Hematopoietic multipotent progenitor cell treated with erythropoietin and hydrocortisone succinate and interleukin-3 and kit ligand, for 17 days (in vitro differentiated cells): ENCODE results near the gene FABP2.
"Not testable (repeated sequence)": the region's sequence is repeated elsewhere in the genome, so short reads cannot be mapped to it uniquely, and the experiment has no call there.

Experiments used
- DNase-seq: peaks from one replicate; pipeline ENCODE4 v3.0.0-alpha.2; 2015; ENCODE audit warnings: low spot score

Gene FABP2

DNA sequence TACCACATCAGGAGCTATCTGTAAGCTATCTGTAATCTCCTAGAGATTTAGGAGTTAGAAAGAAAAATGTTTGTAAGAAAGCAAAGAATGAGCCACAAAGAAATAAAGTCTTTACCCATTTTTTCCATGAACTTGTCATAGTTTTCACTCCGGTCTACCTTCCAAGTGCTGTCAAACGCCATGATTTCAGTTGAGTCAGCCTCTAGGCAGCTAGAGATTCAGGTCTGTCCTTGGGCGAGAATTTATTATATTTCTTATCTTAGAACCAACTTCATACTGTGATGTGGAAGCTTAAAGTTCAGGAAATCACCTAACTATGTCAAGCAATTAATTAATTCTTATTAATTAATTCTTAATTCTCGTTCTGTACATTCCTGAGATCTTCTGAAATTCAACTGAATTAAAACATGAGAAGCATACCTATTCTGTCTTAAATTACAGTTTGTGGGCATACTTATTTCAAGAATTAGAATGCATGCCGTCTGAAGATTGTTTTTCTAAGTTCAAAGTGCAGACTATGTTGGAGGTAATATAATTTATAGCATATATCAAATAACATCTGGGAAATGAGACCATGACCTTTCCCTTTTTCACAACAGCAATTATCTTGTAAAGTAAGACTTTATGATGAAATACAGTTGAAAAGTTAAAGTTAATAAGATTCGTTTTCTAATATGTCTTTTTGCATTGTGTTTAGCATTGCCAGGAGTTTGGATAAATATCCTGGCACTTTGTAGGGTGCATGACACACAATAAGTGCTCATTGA lies at the start of gene FABP2:
Gene FABP2 (minus strand): TSS at position 218 of the 767 bp plus-strand sequence. CDS start 36 bp downstream, at position 182.
- no peak for DNase-seq

DNA sequence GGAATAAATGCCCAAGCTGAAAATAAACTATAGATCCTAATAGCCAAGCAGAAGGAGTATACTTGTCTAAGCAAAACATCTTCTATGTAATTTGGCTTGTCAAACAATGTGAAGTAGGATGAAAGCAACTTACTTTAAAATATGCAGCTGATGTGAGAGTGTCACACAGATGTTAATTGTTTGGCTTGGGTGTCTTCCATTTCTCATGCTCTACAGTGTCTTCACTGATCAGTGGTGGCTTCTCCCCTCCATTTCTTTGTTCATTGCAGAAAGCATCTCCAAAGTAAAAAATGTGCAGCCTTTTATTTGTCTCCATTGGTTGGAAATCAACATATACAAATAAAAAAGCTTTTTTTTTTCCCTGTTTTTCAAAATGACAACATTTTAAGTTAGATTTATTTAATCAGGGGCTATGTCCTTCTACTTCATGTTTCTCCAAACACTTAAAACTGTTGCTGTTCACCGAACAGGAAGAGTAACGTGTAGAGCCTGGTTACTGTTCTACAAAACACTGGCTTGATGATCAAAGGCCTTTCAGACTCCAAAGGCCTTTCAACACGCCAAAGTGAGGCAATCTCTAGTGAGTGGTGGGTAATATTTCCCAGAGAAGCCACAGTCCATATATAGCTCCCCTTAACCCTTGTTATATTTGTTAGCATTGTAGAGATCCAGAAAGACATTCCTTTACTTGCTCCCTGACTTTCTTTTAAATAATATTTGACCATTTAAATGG lies 49.2 kb upstream of the FABP2 start:
- not testable (repeated sequence) for DNase-seq

DNA sequence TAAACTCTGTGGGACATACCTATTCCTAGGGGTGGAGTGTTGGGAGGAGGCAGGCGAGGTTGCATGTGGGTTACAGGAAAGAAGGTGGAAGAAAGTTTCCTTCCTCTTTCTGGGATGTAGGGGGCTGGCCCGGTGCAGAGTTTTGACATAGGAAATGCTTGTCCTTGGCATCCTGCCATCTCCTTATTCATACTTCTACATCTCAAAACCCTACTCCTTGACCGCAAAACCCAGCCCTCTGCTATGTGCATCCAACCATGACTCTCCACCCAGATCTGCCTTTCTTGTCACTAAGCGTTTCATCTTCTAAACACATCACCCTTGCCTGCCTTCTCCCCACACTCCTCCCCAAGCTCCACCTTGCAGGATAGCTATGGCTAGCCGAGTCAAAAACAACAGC lies 48.5 kb upstream of the FABP2 start:
- DNase-seq, result not testable (repeated sequence)

DNA sequence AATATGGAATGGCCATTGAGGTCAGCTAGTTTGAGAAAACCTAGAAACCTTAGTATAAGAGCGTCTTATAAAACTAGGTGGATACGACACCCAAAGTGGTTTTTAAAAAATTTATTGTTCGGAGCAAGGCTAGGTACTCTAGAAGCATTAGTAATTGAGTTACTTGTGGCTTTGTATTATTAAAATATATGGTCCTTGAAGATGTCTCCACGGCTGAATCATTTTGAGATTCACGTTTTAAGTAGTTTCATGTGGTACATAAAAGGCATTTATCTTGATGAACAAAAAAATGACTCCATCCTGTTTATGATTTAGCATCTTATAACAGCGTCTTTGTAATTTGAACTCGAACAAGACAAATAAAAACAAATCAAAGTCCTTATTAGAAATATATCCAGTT lies 44.9 kb upstream of the FABP2 start:
- DNase-seq, result not testable (repeated sequence)

- DNase-seq, result not testable (repeated sequence)
Observed at GRCh38 chr4:119364203-119364602, 42.3 kb upstream of the FABP2 start.

- DNase-seq, result not testable (repeated sequence)
Observed at GRCh38 chr4:119363372-119363771, 41.4 kb upstream of the FABP2 start.

GRCh38 chr4:119362413-119362812 lies 40.5 kb upstream of the FABP2 start:
- not testable (repeated sequence) for DNase-seq

- not testable (repeated sequence) for DNase-seq
Observed at GRCh38 chr4:119359873-119360272, 37.9 kb upstream of the FABP2 start.

DNA sequence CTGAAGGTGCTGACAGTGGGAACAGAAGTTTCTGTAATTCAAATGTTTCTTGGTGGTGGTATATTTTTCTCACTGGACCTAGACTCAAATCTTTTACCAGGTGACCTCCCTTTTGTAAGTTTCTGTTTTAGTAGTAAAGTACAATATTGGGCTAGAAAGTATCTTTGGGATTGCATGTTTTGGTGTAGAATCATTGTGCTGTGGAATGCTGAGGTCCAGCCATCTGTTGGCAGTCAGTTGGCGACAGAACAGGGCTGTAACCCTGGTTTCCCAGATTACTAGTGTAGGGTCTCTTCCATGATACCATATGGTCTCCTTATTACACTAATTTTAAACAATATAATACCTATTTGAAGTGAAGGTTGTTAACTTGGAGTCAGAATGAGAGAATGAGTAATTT lies 34.9 kb upstream of the FABP2 start:
- not testable (repeated sequence) for DNase-seq

- not testable (repeated sequence) for DNase-seq
Observed at GRCh38 chr4:119356041-119356440, 34.1 kb upstream of the FABP2 start.

DNA sequence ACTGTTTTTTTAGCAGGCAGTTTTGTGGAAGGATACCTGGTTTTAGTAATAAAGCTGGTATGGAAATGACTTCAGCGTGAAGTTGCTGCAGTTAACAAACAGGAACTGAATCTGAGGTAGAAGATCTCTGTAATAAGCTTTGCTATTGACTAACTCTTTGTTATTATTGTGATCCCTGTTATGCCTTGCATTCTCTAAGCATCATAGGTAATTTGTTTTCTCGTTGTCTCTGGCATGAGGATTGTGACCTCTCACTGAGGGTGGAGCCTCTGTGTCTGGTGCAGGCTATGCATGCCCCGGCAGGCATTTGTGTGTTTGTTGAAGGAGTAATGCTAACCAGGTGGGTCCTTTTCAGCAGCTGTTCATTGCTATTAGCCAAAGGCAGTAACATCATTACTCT lies 31.4 kb upstream of the FABP2 start:
- DNase-seq, result not testable (repeated sequence)

- not testable (repeated sequence) for DNase-seq
Observed at GRCh38 chr4:119348169-119348568, 26.2 kb upstream of the FABP2 start.

DNA sequence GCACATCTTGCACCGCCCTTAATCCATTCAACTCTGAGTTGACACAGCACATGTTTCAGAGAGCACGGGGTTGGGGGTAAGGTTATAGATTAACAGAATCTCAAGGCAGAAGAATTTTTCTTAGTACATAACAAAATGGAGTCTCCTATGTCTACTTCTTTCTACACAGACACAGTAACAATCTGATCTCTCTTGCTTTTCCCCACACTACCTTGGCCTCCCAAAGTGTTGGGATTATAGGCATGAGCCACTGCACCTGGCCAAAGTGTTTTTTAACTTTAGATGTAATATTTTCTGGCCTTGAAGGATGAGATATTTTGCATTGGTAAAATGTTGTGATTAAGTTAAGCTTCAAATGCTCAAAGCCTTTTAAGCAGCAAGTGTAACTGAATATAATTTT lies 21.4 kb upstream of the FABP2 start:
- DNase-seq, result not testable (repeated sequence)

DNA sequence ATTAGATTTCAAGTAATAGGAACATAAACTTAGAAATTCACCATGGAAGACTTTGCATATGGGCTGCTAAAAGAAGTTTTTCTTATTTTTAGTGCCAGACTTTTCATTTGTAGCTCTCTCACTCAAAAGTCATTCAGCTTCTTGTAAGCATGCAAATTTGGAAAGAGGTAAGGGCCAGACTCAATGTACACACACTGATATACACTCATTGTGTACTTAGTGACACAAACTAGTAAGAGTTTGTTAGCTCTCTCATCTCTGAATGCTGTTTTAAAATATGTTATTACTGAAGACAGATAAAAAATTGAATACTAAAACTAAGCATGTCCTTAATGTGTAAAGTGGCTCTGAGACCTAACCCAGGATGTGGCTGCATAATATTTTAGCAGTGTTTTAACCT lies 18.0 kb upstream of the FABP2 start:
- not testable (repeated sequence) for DNase-seq

- no peak for DNase-seq
Observed at GRCh38 chr4:119337010-119337409, 15.1 kb upstream of the FABP2 start.

DNA sequence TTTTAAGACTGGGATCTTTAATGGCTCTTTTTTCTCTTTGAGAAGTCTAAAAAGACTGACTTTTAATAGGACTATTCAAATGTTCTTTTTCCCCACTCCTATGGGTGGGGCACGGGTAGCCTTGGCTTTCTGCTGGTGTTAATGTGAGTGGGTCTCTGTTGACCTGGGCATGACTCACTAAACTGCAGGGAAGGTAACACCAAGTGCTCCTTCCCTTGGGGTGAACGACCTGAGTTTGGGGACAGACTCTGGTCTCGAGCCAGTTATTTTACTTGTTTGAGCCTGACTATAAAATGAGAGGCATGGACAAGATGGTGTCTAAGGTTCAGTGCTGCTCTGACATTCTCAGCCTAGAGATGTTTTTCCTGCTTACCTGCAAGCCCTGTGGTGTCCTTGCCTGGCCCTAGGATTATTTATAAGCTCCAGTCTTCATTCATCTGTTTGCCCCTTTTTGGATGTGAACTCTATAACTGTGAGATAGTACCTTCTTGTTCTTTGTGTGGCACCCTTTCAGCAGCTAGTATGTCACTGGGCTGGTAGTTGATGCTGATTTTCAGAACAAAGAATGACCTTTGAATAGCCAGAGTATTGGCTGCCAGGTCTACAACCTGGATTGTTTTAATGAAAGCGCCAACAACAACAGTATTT lies 14.5 kb upstream of the FABP2 start:
- DNase-seq, result not testable (repeated sequence)

DNA sequence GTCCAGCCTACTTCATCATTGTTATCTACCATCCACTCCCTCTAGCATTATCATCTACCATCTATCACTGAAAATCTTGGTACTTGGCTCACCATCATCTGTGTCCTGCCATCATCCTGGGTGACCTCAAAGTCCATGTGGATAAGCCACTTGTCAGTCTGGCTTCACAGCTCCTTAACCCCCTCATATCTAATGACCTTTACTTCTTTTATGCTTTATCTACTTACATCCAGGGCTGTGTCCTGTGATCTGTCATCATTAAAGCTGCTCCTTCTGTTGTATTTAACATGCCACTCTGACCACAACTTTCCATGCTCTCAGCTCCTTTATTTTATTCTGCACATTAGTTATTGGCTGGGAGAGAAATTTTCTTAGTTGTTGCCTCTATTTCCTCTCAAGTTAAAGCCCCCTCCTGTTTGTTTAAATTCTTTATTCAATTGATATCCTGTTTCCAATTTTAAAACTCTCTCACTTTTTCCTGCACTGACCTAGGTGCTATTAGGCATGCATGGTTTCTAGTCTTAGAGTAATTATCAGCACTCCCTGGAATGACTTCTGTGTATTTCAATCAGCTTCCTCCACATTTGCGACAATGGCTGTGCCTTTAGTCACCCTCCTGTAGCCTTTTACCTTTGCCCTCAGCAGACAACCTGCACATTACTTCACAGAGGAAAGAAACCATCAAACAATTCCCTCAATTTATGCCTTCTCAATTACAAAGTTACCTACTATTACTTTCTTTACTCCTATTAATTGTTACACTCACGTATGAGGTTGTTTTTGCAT lies 8.1 kb upstream of the FABP2 start:
- no peak for DNase-seq

- no peak for DNase-seq
Observed at GRCh38 chr4:119328695-119329094, 6.8 kb upstream of the FABP2 start.

DNA sequence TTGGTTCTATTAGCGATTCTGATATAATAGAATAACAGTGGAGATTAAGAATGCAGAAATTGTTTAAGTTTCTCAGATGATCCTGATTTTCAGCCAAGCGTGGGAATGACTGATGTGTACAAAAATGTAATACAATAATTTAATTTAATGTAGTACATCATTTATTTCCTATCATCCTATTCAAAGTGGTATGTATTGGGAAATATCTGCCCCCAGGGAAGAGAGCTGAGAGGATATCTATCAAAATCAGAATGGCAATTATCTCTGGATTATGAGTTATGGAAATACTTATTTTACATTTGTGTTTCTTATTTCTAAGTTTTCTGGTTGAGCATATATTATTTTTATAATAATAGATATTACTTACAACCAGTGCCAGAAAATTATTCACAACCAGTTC lies 3.9 kb downstream of the FABP2 start:
- DNase-seq, result no peak

DNA sequence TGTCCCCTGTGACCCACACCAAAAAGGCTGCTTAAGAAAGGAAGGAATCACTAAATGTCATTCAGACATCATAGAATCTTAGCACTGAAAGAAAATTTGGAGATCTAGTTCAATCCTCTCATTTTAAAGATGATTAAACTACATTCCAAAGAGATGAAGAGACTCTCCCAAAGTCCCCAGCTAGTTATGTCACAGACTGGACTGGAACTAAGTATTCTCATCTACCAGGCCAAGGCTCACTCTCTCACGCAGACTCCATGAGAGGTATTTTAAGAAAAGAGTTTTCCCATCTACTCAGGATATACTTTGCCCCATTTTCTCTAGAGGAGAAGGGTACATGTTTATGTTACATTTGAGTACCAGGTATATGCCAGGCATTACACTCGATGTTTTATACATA lies 6.9 kb downstream of the FABP2 start:
- DNase-seq, result no peak

- DNase-seq, result peak; percentile 12
Observed at GRCh38 chr4:119314356-119314755, 7.6 kb downstream of the FABP2 start.

DNA sequence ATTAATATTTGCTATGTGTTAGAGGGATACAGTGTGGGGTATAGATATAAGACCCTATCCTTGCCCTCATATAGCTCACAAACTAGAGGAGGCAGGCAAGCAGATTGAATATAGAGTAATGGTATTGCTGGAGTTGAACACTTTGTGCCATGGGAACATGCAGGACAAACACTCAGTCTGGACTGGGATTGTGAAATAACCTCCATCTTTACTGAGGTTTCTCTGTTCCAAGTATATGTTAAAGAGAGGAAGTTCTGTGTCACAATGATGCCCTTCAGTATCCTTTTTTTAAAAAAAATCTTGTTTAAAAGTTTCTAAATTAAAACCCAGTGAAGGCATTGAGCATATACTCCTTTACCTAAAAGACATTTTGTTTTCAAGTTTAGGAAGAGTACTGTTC lies 8.7 kb downstream of the FABP2 start:
- DNase-seq, result no peak
